Fibroblast of villous mesenchyme (primary cell): ENCODE data around the gene ITGA7. TPM values are rescaled to one million over a fixed set of nuclear protein-coding genes. Genes with fewer than 3 reads are reported as not detected.

Experiments
- DNase-seq: peaks from one replicate; pipeline ENCODE4 v3.0.0-alpha.2; 2010; ENCODE audit warnings: low read depth
- H3K4me3 ChIP-seq: 2 replicates; pipeline ENCODE4 v1.5.1; 2011; ENCODE audit warnings: low read depth, mild to moderate bottlenecking, low read length
- CTCF ChIP-seq: IDR thresholded peaks from 2 replicates; pipeline ENCODE4 v1.5.1; 2012; ENCODE audit warnings: low read depth, mild to moderate bottlenecking, low read length; ENCODE audit not compliant: insufficient read depth
- total RNA-seq: library from RNA; depleted of rRNA; stranded (reverse); fragments of >200 nt; gene quantifications from 2 replicates; pipeline ENCODE4 v1.2.3, GENCODE V29; 2012

Gene ITGA7
- total RNA-seq = 1.3 TPM in 2 replicates

DNA sequence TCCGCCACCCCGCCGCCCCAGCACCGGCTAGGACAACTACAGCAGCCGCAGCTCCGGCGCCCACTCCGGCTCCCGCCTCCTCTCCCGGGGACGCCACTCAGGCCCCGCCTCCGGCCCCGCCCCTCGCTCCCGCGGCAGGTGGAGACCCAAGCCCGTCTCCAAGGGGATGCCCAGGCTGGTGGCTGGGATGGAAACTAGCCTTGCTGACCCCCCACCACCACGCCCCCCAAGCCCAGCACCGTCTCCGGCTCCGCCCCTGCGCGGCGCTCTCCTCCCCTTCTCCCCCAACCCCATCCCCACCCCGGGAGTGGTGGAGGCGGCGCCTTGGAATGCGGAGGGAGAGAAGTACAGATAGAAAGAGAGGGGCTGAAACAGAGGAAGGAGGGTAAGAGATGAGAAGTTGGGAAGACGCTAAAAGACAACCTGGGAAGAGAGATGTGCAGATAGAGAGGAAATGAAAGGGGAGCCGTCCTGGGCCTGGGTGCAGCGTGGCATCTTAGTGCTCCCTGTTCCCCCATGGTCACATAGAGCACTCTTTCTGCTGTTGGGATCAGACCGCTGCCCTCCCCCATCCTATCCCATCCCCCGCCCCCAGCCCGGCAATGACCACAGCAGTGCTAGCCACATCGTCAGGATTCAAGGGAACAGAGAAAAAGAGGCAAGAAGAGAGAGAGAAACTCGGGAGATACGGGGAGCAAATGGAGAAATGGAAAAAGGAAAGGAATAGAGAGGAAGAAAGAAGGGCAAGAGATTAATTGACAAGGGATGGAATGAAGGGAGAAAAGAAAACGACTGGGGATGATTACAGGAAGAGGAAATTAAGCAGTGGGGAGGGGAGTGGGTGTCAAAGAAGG is at the start of gene ITGA7:
Gene ITGA7, minus strand, starts transcription at position 64 of the 854 bp plus-strand sequence. CDS start 222 bp downstream, outside the sequence.
- DNase-seq = no peak
- peak within 1 kb of the TSS; percentile 56 for H3K4me3 ChIP-seq
- TF ChIP-seq CTCF = no peak

- no peak for TF ChIP-seq CTCF
Measured at GRCh38 chr12:55755246-55755645, 47.5 kb upstream of the ITGA7 start.

DNA sequence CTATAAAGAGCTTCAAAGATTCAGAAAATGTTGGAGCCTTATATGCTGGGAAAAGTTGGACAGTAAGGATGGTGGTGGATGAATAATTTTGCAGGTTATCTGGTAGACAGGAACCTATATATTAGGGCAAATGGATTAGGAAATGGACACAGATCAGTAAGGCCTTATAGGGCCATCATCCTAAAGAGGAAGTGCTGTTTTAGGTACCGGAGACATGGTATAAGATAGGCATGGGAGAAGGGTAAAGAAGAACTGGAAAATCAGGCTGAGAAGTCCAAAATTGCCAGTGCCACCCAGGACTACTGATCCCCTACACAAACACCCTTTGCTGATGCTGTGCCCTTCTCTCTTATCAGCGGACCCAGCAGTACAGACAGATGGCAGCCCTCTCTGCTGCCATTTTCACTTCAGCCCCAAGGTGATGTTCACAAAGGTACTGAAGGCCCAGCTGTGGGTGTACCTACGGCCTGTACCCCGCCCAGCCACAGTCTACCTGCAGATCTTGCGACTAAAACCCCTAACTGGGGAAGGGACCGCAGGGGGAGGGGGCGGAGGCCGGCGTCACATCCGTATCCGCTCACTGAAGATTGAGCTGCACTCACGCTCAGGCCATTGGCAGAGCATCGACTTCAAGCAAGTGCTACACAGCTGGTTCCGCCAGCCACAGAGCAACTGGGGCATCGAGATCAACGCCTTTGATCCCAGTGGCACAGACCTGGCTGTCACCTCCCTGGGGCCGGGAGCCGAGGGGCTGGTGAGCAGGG is 40.7 kb upstream of the ITGA7 start:
- H3K4me3 ChIP-seq = no peak overlapping the region
- no peak for DNase-seq
- TF ChIP-seq CTCF = no peak

More at GRCh38 chr12:55755246-55755645, 47.5 kb upstream of the ITGA7 start:
- peak; percentile 59 for DNase-seq
- no peak overlapping the region for H3K4me3 ChIP-seq

- no peak for DNase-seq
- TF ChIP-seq CTCF = no peak
- H3K4me3 ChIP-seq = no peak overlapping the region
Measured at GRCh38 chr12:55746913-55747231, 39.2 kb upstream of the ITGA7 start.

GRCh38 chr12:55746174-55746912 is 38.6 kb upstream of the ITGA7 start:
- no peak for TF ChIP-seq CTCF
- peak overlapping the region; percentile 2 for H3K4me3 ChIP-seq
- DNase-seq = no peak

GRCh38 chr12:55745361-55746173 is 37.9 kb upstream of the ITGA7 start:
- DNase-seq = peak; percentile 49
- H3K4me3 ChIP-seq = peak overlapping the region; percentile 65
- no peak for TF ChIP-seq CTCF
